ENCODE data around the gene UBL4B.

UBL4B gene

DNA sequence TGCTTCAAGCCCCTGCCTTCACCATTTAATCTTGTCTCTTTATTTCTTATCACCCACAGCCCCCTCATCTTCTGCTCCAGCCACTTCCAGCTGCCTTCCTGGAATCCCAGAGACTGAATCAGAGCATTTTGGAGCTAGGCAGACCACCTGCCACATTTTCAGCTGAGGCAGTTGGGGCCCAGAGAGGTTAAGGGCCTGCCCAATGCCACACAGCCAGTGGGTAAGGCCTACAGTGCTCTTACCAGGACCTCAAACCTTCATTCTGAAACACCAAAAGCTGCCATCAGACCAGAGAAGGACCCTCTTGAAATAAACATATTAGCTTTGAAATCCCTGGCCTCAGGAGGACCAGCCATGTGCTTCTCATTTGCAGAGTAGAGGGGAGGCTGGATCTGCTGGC, 20.4 kb downstream of the UBL4B start:
- Histone ChIP-seq H3K36me3 (ENCODE audit: control insufficient read depth, insufficient read depth, low read length) (no peaks in the 10 kb centered on the region), H3K4me1 (ENCODE audit: control insufficient read depth, insufficient read depth, low read length, poor library complexity, severe bottlenecking) (peaks cover 4% of the 10 kb centered on the region), H3K4me3 (ENCODE audit: insufficient read depth, low read depth, low read length, poor library complexity, severe bottlenecking) (no peak overlapping the region), H3K27ac (ENCODE audit: insufficient read depth, low read length, poor library complexity, severe bottlenecking) (no peak overlapping the region), H3K27me3 (replicated peaks; ENCODE audit: control insufficient read depth, insufficient read depth, low read length, poor library complexity, severe bottlenecking) (peaks cover 11% of the 10 kb centered on the region), H3K9me3 (ENCODE audit: control insufficient read depth, low read length) (no peaks in the 10 kb centered on the region)
- no peak for DNase-seq

- H3K4me3 ChIP-seq (ENCODE audit: insufficient read depth, low read depth, low read length, poor library complexity, severe bottlenecking): no peak overlapping the region
- DNase-seq: no peak
- H3K27ac ChIP-seq (ENCODE audit: insufficient read depth, low read length, poor library complexity, severe bottlenecking): no peak overlapping the region
These were observed 21.2 kb downstream of the UBL4B start for GRCh38 chr1:110133436-110133835.

DNA sequence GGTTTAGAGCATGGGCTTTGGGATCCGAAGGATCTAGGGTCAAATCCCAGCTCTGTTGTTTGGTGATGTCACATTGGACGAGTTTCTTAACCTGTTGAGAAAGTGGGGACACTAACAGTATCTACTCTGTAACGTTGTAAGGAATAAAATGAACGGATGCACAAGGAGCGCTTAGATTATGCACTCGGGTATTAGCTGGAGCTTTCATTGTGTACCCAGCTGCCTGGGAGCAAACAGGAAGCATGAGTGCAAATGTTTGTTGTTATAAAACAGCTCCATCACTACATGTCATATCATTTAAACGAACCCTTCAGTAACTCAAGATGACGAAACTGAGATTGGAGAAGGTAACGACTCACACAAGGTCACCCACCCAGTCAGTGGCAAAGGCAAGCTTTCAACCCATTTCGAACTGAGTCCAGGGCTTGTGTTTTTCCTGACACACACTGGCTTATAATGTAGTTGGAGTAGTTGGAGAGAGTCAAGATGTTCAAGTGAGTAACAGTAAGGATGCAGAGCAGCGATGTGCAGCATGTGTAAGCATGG, 21.9 kb downstream of the UBL4B start:
- no peaks in the 10 kb centered on the region for H3K36me3 ChIP-seq (ENCODE audit: control insufficient read depth, insufficient read depth, low read length)
- peaks cover 4% of the 10 kb centered on the region for H3K4me1 ChIP-seq (ENCODE audit: control insufficient read depth, insufficient read depth, low read length, poor library complexity, severe bottlenecking)
- DNase-seq: no peak
- H3K27me3 ChIP-seq (replicated peaks; ENCODE audit: control insufficient read depth, insufficient read depth, low read length, poor library complexity, severe bottlenecking): peaks cover 11% of the 10 kb centered on the region
- H3K4me3 ChIP-seq (ENCODE audit: insufficient read depth, low read depth, low read length, poor library complexity, severe bottlenecking): no peak overlapping the region
- no peak overlapping the region for H3K27ac ChIP-seq (ENCODE audit: insufficient read depth, low read length, poor library complexity, severe bottlenecking)
- no peaks in the 10 kb centered on the region for H3K9me3 ChIP-seq (ENCODE audit: control insufficient read depth, low read length)

More at GRCh38 chr1:110133436-110133835, 21.2 kb downstream of the UBL4B start:
- H3K9me3 ChIP-seq (ENCODE audit: control insufficient read depth, low read length): no peaks in the 10 kb centered on the region
- peaks cover 11% of the 10 kb centered on the region for H3K27me3 ChIP-seq (replicated peaks; ENCODE audit: control insufficient read depth, insufficient read depth, low read length, poor library complexity, severe bottlenecking)
- H3K36me3 ChIP-seq (ENCODE audit: control insufficient read depth, insufficient read depth, low read length): no peaks in the 10 kb centered on the region
- H3K4me1 ChIP-seq (ENCODE audit: control insufficient read depth, insufficient read depth, low read length, poor library complexity, severe bottlenecking): peaks cover 4% of the 10 kb centered on the region

DNA sequence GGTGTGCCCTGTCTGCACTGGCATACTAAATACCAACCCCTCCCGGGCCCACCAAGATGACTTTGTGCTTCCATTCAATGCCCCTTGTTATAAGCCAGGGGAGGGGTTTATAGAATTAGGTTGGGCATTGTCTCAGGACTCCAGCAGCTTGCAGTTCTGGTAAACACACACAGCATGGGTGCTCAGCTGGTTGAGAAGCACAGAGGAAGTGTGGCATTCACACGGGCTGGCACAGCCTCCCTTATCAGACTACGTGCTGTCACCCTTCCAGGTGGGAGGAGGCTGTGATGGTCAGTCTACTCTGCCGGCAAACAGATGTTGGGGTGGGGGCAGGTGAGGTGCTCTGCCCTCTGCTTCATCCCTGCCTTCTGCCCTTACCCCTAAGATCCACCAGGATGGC, 23.0 kb downstream of the UBL4B start:
- H3K27ac ChIP-seq (ENCODE audit: insufficient read depth, low read length, poor library complexity, severe bottlenecking): no peak overlapping the region
- no peak for DNase-seq
- H3K9me3 ChIP-seq (ENCODE audit: control insufficient read depth, low read length): no peaks in the 10 kb centered on the region
- H3K4me1 ChIP-seq (ENCODE audit: control insufficient read depth, insufficient read depth, low read length, poor library complexity, severe bottlenecking): peaks cover 2% of the 10 kb centered on the region
- no peaks in the 10 kb centered on the region for H3K36me3 ChIP-seq (ENCODE audit: control insufficient read depth, insufficient read depth, low read length)
- no peak overlapping the region for H3K4me3 ChIP-seq (ENCODE audit: insufficient read depth, low read depth, low read length, poor library complexity, severe bottlenecking)
- peaks cover 8% of the 10 kb centered on the region for H3K27me3 ChIP-seq (replicated peaks; ENCODE audit: control insufficient read depth, insufficient read depth, low read length, poor library complexity, severe bottlenecking)

DNA sequence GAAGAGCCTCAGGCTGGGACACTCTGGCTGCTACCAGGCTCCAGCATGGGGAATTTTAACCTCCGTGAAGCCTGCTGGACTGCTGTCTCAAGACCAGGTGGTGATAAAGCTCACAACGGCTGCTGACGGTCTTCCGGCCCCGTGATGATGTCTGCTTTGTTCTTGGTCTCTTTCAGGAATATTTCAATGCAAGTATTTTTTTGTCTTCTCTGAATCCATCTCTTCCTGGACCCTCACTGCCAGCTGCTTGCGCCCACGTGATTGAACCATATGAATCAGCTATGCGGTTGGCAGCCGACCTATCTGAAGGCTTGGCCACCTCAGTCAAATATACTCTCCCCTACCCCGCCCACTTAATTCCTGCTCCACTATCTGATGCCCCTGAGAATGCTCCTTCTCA, 23.4 kb downstream of the UBL4B start:
- H3K4me1 ChIP-seq (ENCODE audit: control insufficient read depth, insufficient read depth, low read length, poor library complexity, severe bottlenecking): no peaks in the 10 kb centered on the region
- no peak for DNase-seq
- peaks cover 4% of the 10 kb centered on the region for H3K27me3 ChIP-seq (replicated peaks; ENCODE audit: control insufficient read depth, insufficient read depth, low read length, poor library complexity, severe bottlenecking)
- H3K4me3 ChIP-seq (ENCODE audit: insufficient read depth, low read depth, low read length, poor library complexity, severe bottlenecking): no peak overlapping the region
- H3K36me3 ChIP-seq (ENCODE audit: control insufficient read depth, insufficient read depth, low read length): no peaks in the 10 kb centered on the region
- H3K9me3 ChIP-seq (ENCODE audit: control insufficient read depth, low read length): no peaks in the 10 kb centered on the region
- H3K27ac ChIP-seq (ENCODE audit: insufficient read depth, low read length, poor library complexity, severe bottlenecking): no peak overlapping the region

- no peaks in the 10 kb centered on the region for H3K9me3 ChIP-seq (ENCODE audit: control insufficient read depth, low read length)
- no peaks in the 10 kb centered on the region for H3K4me1 ChIP-seq (ENCODE audit: control insufficient read depth, insufficient read depth, low read length, poor library complexity, severe bottlenecking)
- H3K27ac ChIP-seq (ENCODE audit: insufficient read depth, low read length, poor library complexity, severe bottlenecking): no peak overlapping the region
- no peaks in the 10 kb centered on the region for H3K36me3 ChIP-seq (ENCODE audit: control insufficient read depth, insufficient read depth, low read length)
- H3K4me3 ChIP-seq (ENCODE audit: insufficient read depth, low read depth, low read length, poor library complexity, severe bottlenecking): no peak overlapping the region
- DNase-seq: peak in 1 of 3 donors; percentile 5
- peaks cover 3% of the 10 kb centered on the region for H3K27me3 ChIP-seq (replicated peaks; ENCODE audit: control insufficient read depth, insufficient read depth, low read length, poor library complexity, severe bottlenecking)
These were observed 24.7 kb downstream of the UBL4B start for GRCh38 chr1:110136911-110137310.

DNA sequence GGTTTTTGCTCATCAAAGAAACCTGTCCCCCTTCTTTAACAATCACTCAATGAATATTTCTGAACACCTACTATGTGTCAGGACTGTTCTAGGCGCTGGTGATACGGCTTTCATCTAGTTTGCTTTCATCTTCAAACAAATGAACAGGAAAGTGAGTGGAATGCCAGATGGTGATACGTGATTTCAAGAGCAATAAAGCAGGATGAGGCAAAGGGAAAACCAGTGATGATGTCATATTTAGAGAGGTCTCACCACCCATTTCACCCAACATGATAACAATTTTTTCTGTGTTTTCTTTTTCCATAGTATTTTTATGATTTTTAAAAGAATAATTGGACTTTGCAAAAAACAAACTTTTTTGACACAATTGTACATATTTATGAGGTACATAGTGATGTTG, 26.7 kb downstream of the UBL4B start:
- Histone ChIP-seq H3K4me3 (ENCODE audit: insufficient read depth, low read depth, low read length, poor library complexity, severe bottlenecking) (no peak overlapping the region), H3K27ac (ENCODE audit: insufficient read depth, low read length, poor library complexity, severe bottlenecking) (no peak overlapping the region), H3K9me3 (ENCODE audit: control insufficient read depth, low read length) (no peaks in the 10 kb centered on the region), H3K36me3 (ENCODE audit: control insufficient read depth, insufficient read depth, low read length) (no peaks in the 10 kb centered on the region), H3K27me3 (replicated peaks; ENCODE audit: control insufficient read depth, insufficient read depth, low read length, poor library complexity, severe bottlenecking) (peaks cover 10% of the 10 kb centered on the region), H3K4me1 (ENCODE audit: control insufficient read depth, insufficient read depth, low read length, poor library complexity, severe bottlenecking) (no peaks in the 10 kb centered on the region)
- no peak for DNase-seq

DNA sequence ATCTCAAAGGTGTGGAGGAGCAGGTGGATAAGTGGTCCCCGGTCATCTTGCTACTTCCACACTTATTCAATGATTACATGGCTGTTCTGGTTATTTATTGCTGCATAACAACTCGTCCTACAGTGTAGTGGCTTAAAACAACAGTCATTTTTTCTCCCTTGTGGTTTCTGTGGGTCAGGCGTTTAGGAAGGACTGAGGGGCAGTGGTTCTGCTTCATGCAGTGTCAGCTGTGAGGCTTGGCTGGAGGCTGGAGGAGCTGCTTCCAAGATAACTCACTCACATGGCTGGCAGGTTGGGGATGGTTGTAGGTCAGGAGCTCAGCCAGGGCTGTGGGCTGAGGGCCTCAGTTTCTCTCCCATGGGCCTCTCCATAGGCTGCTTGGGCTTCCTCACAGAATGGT, 32.1 kb downstream of the UBL4B start:
- Histone ChIP-seq H3K27ac (ENCODE audit: insufficient read depth, low read length, poor library complexity, severe bottlenecking) (no peak overlapping the region), H3K36me3 (ENCODE audit: control insufficient read depth, insufficient read depth, low read length) (no peaks in the 10 kb centered on the region), H3K4me1 (ENCODE audit: control insufficient read depth, insufficient read depth, low read length, poor library complexity, severe bottlenecking) (no peaks in the 10 kb centered on the region), H3K4me3 (ENCODE audit: insufficient read depth, low read depth, low read length, poor library complexity, severe bottlenecking) (no peak overlapping the region), H3K27me3 (replicated peaks; ENCODE audit: control insufficient read depth, insufficient read depth, low read length, poor library complexity, severe bottlenecking) (peaks cover 23% of the 10 kb centered on the region), H3K9me3 (ENCODE audit: control insufficient read depth, low read length) (no peaks in the 10 kb centered on the region)
- DNase-seq: no peak

- H3K4me3 ChIP-seq (ENCODE audit: insufficient read depth, low read depth, low read length, poor library complexity, severe bottlenecking): no peak overlapping the region
- peaks cover 20% of the 10 kb centered on the region for H3K27me3 ChIP-seq (replicated peaks; ENCODE audit: control insufficient read depth, insufficient read depth, low read length, poor library complexity, severe bottlenecking)
- H3K27ac ChIP-seq (ENCODE audit: insufficient read depth, low read length, poor library complexity, severe bottlenecking): no peak overlapping the region
- no peaks in the 10 kb centered on the region for H3K9me3 ChIP-seq (ENCODE audit: control insufficient read depth, low read length)
- H3K36me3 ChIP-seq (ENCODE audit: control insufficient read depth, insufficient read depth, low read length): no peaks in the 10 kb centered on the region
- H3K4me1 ChIP-seq (ENCODE audit: control insufficient read depth, insufficient read depth, low read length, poor library complexity, severe bottlenecking): peaks cover 3% of the 10 kb centered on the region
- no peak for DNase-seq
These were observed 36.7 kb downstream of the UBL4B start for GRCh38 chr1:110148961-110149360.

- no peak for DNase-seq
- Histone ChIP-seq H3K4me1 (ENCODE audit: control insufficient read depth, insufficient read depth, low read length, poor library complexity, severe bottlenecking) (peaks cover 3% of the 10 kb centered on the region), H3K36me3 (ENCODE audit: control insufficient read depth, insufficient read depth, low read length) (no peaks in the 10 kb centered on the region), H3K27ac (ENCODE audit: insufficient read depth, low read length, poor library complexity, severe bottlenecking) (no peak within 1 kb of the TSS), H3K27me3 (replicated peaks; ENCODE audit: control insufficient read depth, insufficient read depth, low read length, poor library complexity, severe bottlenecking) (peaks cover 26% of the 10 kb centered on the region), H3K4me3 (ENCODE audit: insufficient read depth, low read depth, low read length, poor library complexity, severe bottlenecking) (no peak within 1 kb of the TSS), H3K9me3 (ENCODE audit: control insufficient read depth, low read length) (no peaks in the 10 kb centered on the region)
These were observed 38.3 kb downstream of the UBL4B start, which contains the start of gene SLC6A17 for GRCh38 chr1:110150330-110151174. Gene SLC6A17, plus strand, starts transcription at chr1:110150494. Its CDS starts 16,436 bp downstream, at chr1:110166930.

Data from effector memory CD4-positive, alpha-beta T cell (primary cell).